Endothelial cell of umbilical vein (primary cell): ENCODE measurements around the gene CCDC183. TPM values are rescaled to one million over a fixed set of nuclear protein-coding genes. Genes with fewer than 3 reads are reported as not detected.

ENCODE experiments used
- BruUV-seq: library from RNA; stranded (reverse); fragments of 400-500 nt; replicated peaks from 2 replicates; lab custom pipeline; 2021; lab: Mats Ljungman, UMichigan
- CTCF ChIA-PET: fragments of 300-600, 350-600 bp; sonication (Branson Sonifier 250); formaldehyde crosslinking; loops from one replicate; lab custom pipeline; 2021; ENCODE audit warnings: antibody characterized with exemption, inconsistent platforms; lab: Charles Lee
- POLR2A ChIA-PET: fragments of 300-600, 350-600 bp; sonication (Branson Sonifier 250); formaldehyde crosslinking; loops from one replicate; lab custom pipeline; 2021; ENCODE audit warnings: antibody characterized with exemption, inconsistent platforms; lab: Charles Lee
- DNase-seq: peaks from one replicate; pipeline ENCODE4 v3.0.0-alpha.2; 2011; ENCODE audit warnings: low read depth, low spot score
- FAIRE-seq: peaks from 2 replicates; lab custom pipeline; 2011; peaks lifted over from hg19 to GRCh38; lab: Jason Lieb, UNC
- H2AFZ ChIP-seq: 2 replicates; pipeline ENCODE4 v1.6.0; 2012; ENCODE audit warnings: low read depth, low read length, control low read depth, inconsistent platforms
- H3K27ac ChIP-seq: 2 replicates; pipeline ENCODE4 v1.5.1; 2011; ENCODE audit warnings: low read depth, mild to moderate bottlenecking, control low read depth, low read length, moderate library complexity; ENCODE audit not compliant: insufficient read depth
- H3K27me3 ChIP-seq, 2 experiments: 2 replicates each; pipeline versions ENCODE4 v1.6.0 to v1.6.1; 2011; ENCODE audit warnings: low read length in 2 of 2, mixed read lengths in 1 of 2; ENCODE audit not compliant: control insufficient read depth in 2 of 2, insufficient read depth in 2 of 2
- H3K36me3 ChIP-seq, 2 experiments: 2 replicates in 1 of 2; 3 replicates in 1 of 2; pipeline ENCODE4 v1.5.1; 2011; ENCODE audit warnings: low read length in 2 of 2, mild to moderate bottlenecking in 1 of 2, moderate library complexity in 1 of 2; ENCODE audit not compliant: control insufficient read depth in 2 of 2, insufficient read depth in 2 of 2; ENCODE audit errors: extremely low read depth in 1 of 2
- H3K4me1 ChIP-seq: 3 replicates; pipeline ENCODE4 v1.5.1; 2011; ENCODE audit warnings: mild to moderate bottlenecking, low read length; ENCODE audit not compliant: control insufficient read depth, insufficient read depth; ENCODE audit errors: extremely low read depth
- H3K4me2 ChIP-seq: 2 replicates; pipeline ENCODE4 v1.6.1; 2011; ENCODE audit warnings: low read length, control low read depth, mixed read lengths; ENCODE audit not compliant: insufficient read depth
- H3K4me3 ChIP-seq, 3 experiments: fragments of 200-600 bp in 1 of 3; sonication (generic), shearing (Covaris generic) in 1 of 3; replicated peaks in 1 of 3; 2 replicates each; pipeline ENCODE4 v1.5.1; 2011 to 2016; ENCODE audit warnings: control low read depth in 3 of 3, low read length in 3 of 3, mild to moderate bottlenecking in 2 of 3, inconsistent platforms in 1 of 3, low read depth in 1 of 3, moderate library complexity in 1 of 3; ENCODE audit not compliant: insufficient read depth in 1 of 3
- H3K79me2 ChIP-seq: 2 replicates; pipeline ENCODE4 v1.6.0; 2012; ENCODE audit warnings: low read length, inconsistent platforms; ENCODE audit not compliant: control insufficient read depth, insufficient read depth
- H3K9ac ChIP-seq: replicated peaks from 2 replicates; pipeline ENCODE3; 2011; ENCODE audit warnings: low read length, control low read depth; ENCODE audit not compliant: insufficient read depth; ENCODE audit errors: extremely low read depth
- H3K9me1 ChIP-seq: replicated peaks from 3 replicates; pipeline ENCODE4 v1.6.0; 2011; ENCODE audit warnings: mild to moderate bottlenecking, low read length; ENCODE audit not compliant: control insufficient read depth, insufficient read depth; ENCODE audit errors: extremely low read depth
- H3K9me3 ChIP-seq: replicated peaks from 2 replicates; pipeline ENCODE4 v1.5.1; 2012; ENCODE audit warnings: low read length, inconsistent platforms; ENCODE audit not compliant: control insufficient read depth, insufficient read depth
- H4K20me1 ChIP-seq: replicated peaks from 2 replicates; pipeline ENCODE3; 2011; ENCODE audit warnings: mild to moderate bottlenecking, low read length; ENCODE audit not compliant: control insufficient read depth, insufficient read depth; ENCODE audit errors: extremely low read depth
- EZH2 ChIP-seq: IDR thresholded peaks from 2 replicates; pipeline ENCODE4 v1.6.1; 2012; ENCODE audit warnings: borderline replicate concordance, low read depth, mild to moderate bottlenecking, moderate library complexity, low read length, inconsistent platforms; ENCODE audit not compliant: severe bottlenecking
- FOS ChIP-seq: IDR thresholded peaks from 2 replicates; pipeline ENCODE4 v1.6.1; 2011; ENCODE audit warnings: mild to moderate bottlenecking, low read length, moderate library complexity, borderline replicate concordance; ENCODE audit not compliant: insufficient read depth
- GATA2 ChIP-seq: IDR thresholded peaks from 2 replicates; pipeline ENCODE4 v1.7.0; 2011; ENCODE audit warnings: low read depth, mild to moderate bottlenecking, moderate library complexity, mixed read lengths, low read length; ENCODE audit not compliant: insufficient read length, insufficient read depth
- JUN ChIP-seq: IDR thresholded peaks from 2 replicates; pipeline ENCODE4 v1.6.1; 2011; ENCODE audit warnings: borderline replicate concordance, low read depth; ENCODE audit not compliant: insufficient read length, insufficient read depth
- MYC ChIP-seq: IDR thresholded peaks from one replicate; pipeline ENCODE4 v1.6.1; 2011; ENCODE audit warnings: mild to moderate bottlenecking, low read depth, low read length
- POLR2A ChIP-seq: IDR thresholded peaks from 2 replicates; pipeline ENCODE4 v1.6.1; 2012; ENCODE audit warnings: low read depth, mild to moderate bottlenecking, control low read depth, low read length
- POLR2AphosphoS5 ChIP-seq: IDR thresholded peaks from 2 replicates; pipeline ENCODE4 v1.6.1; 2012; ENCODE audit warnings: low read depth, mild to moderate bottlenecking, control low read depth, low read length, moderate library complexity; ENCODE audit not compliant: insufficient read depth
- dilution Hi-C: fragments of 300-500 bp; cut with MboI; formaldehyde crosslinking; loops from one replicate; pipeline ENCODE4 v1.15.0; 2019; ENCODE audit warnings: low sequenced_read_pairs; ENCODE audit not compliant: extremely low pct_ligation_motif_present
- intact Hi-C: fragments of 100-400 bp; cut with micrococcal nuclease; formaldehyde crosslinking; loops from one replicate; pipeline ENCODE4 v1.10.0; 2022
- polyA plus RNA-seq, 4 experiments: library from polyadenylated mRNA; depleted of rRNA in 3 of 4; stranded (reverse) in 3 of 4; unstranded in 1 of 4; fragments of >200 nt; gene quantifications; 2 replicates each; pipeline versions ENCODE4 v1.2.1 to v1.2.3, GENCODE V29; 2011 to 2012; ENCODE audit warnings: missing spikeins in 1 of 4
- total RNA-seq: library from RNA; stranded (reverse); gene quantifications from 2 replicates; pipeline ENCODE4 v1.2.3, GENCODE V29; 2021
- TF ChIP-seq, protein P1 (sequence below), 2 donors: IDR thresholded peaks; 1 replicate in 1 of 2; 2 replicates in 1 of 2; pipeline ENCODE4 v1.5.1; 2011; ENCODE audit warnings: low read length in 2 of 2, mild to moderate bottlenecking in 2 of 2, moderate library complexity in 2 of 2, control low read depth in 1 of 2, inconsistent platforms in 1 of 2, low read depth in 1 of 2; ENCODE audit not compliant: insufficient read depth in 1 of 2; ENCODE audit errors: extremely low read depth in 1 of 2
- TF ChIP-seq, protein P2 (sequence below): IDR thresholded peaks from 2 replicates; pipeline ENCODE4 v1.6.1; 2011; ENCODE audit not compliant: insufficient read depth, insufficient read length

CCDC183 gene
- total and polyA plus RNA-seq, 2 donors (not counting 3 experiments of a cell fraction or from before 2014, with no cell fraction given) = 0.50 TPM; not detected in 1

DNA sequence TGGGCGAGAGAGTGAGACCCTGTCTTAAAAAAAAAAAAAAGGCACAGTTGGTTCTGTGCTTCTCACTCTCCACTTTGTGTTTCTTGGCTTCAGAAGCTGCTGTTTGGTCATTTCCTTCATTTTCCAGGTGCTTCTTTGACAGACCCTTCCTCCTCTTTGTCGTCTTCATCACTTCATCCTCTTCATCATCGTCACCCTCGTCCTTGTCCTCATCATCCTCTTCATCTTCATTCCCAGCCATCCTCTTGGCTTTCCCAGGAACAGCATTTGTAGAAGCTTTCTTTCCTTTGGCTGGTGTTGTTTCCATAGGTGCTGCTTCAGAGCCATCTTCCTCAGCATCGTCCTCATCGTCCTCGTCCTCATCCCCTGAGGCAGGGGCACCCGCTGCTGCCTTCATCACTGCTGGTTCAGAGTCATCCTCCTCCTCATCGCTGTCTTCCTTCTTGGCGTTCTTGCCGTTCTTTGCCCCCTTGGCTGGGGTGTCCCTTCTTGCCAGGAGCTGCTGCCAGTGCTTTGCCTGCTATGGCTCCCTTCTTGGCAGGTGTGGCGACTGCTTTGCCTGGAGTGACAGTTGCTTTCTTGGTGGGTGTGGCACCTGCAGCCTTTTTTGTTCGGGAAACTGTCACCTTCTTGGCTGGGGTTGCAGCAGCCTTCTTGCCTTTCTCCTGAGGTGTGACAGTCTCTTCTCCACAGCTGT, 18.7 kb downstream of the CCDC183 start:
- Histone ChIP-seq H3K27ac (no peak overlapping the region), H4K20me1 (peaks cover 2% of the 10 kb centered on the region), H3K4me1 (no peaks in the 10 kb centered on the region), H3K79me2 (peaks cover 34% of the 10 kb centered on the region), H3K27me3 (no peaks in the 10 kb centered on the region), H3K36me3 (peaks cover 6 to 10% of the 10 kb centered on the region in 2 experiments), H3K9me3 (no peaks in the 10 kb centered on the region), H3K4me2 (no peak overlapping the region), H2AFZ (no peak overlapping the region), H3K9me1 (no peaks in the 10 kb centered on the region), H3K9ac (no peak overlapping the region), H3K4me3 (no peak overlapping the region)
- TF ChIP-seq MYC (no peak), FOS (no peak), POLR2A (no peak), JUN (no peak), GATA2 (no peak), EZH2 (no peak), POLR2AphosphoS5 (no peak)
- TF ChIP-seq, protein P1, sequence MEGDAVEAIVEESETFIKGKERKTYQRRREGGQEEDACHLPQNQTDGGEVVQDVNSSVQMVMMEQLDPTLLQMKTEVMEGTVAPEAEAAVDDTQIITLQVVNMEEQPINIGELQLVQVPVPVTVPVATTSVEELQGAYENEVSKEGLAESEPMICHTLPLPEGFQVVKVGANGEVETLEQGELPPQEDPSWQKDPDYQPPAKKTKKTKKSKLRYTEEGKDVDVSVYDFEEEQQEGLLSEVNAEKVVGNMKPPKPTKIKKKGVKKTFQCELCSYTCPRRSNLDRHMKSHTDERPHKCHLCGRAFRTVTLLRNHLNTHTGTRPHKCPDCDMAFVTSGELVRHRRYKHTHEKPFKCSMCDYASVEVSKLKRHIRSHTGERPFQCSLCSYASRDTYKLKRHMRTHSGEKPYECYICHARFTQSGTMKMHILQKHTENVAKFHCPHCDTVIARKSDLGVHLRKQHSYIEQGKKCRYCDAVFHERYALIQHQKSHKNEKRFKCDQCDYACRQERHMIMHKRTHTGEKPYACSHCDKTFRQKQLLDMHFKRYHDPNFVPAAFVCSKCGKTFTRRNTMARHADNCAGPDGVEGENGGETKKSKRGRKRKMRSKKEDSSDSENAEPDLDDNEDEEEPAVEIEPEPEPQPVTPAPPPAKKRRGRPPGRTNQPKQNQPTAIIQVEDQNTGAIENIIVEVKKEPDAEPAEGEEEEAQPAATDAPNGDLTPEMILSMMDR (IDR thresholded peaks at IDR 0.05; ENCODE audit: extremely low read depth in 1 of 2, insufficient read depth in 1 of 2, low read depth in 1 of 2, low read length in 2 of 2) = no peak
- TF ChIP-seq, protein P2, sequence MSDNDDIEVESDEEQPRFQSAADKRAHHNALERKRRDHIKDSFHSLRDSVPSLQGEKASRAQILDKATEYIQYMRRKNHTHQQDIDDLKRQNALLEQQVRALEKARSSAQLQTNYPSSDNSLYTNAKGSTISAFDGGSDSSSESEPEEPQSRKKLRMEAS = no peak
- dilution Hi-C loops = loop anchor here (25.0 kb wide), 1 partner anchor 122 kb away; the partner anchor contains the start of genes C8G and FBXW5
- no TSS peak for BruUV-seq
- intact Hi-C loops = no loop called here
- CTCF ChIA-PET = interaction anchor here (0.6 to 1.8 kb wide), 3 partner anchors 15 to 214 kb away, joined by 5 to 7 read pairs (median 6); partner anchors contain the start of gene AJM1
- POLR2A ChIA-PET = no interaction called here
- no peak for FAIRE-seq
- DNase-seq = no peak
